Tibial nerve (tissue), 4 donors: ENCODE results near the gene SLC19A2.

Experiments used
- EP300 ChIP-seq, 2 donors: sonication (generic); formaldehyde crosslinking; IDR thresholded peaks; one replicate each; pipeline ENCODE4 v1.6.1; 2017; ENCODE audit warnings: antibody characterized with exemption in 2 of 2, mild to moderate bottlenecking in 1 of 2
- POLR2A ChIP-seq, 2 donors: fragments of 450-650 bp; IDR thresholded peaks; one replicate each; pipeline ENCODE4 v1.6.1; 2017; ENCODE audit warnings: antibody characterized with exemption in 2 of 2, mild to moderate bottlenecking in 2 of 2, moderate library complexity in 2 of 2
- TF ChIP-seq, protein P1 (sequence below), 5 experiments: fragments of 200-600 bp in 3 of 5; fragments of 450-650 bp in 2 of 5; sonication (generic) in 3 of 5; IDR thresholded peaks; one replicate each; pipeline ENCODE4 v1.5.1; 2016 to 2019; ENCODE audit warnings: antibody characterized with exemption in 5 of 5, mild to moderate bottlenecking in 3 of 5, moderate library complexity in 2 of 5

DNA sequence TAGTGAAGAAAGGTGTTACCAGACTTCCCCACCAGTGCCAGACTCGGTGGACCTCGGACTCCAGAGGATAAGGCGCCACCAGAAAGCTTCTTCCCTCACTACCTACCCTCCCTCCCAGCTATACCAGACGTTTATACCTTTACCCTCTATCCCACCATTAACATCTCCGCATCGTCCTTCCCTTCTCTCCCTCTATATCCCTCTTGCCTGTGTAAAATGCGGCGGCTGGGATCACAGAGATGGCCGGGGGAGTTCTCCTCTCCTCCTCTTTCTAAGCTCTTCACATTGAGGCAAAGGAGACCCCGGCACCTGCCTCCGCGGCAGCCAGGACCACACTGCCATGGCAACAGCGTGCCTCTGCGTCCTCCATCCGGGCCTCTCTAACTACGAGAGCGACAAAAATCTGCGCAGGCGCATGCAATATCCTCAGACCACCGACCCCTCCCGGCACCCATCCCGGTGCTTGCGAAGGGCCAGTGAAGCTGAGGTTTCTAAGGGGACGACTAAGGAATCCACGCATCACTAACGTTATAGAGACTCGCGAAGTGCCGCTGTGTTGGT is 58.6 kb downstream of the SLC19A2 start, which contains the start of gene CCDC181:
- TF ChIP-seq EP300 (IDR thresholded peaks at IDR 0.05) (peak in 1 of 2 donors; percentile 35), POLR2A (IDR thresholded peaks at IDR 0.05) (no peak)
- TF ChIP-seq, protein P1, sequence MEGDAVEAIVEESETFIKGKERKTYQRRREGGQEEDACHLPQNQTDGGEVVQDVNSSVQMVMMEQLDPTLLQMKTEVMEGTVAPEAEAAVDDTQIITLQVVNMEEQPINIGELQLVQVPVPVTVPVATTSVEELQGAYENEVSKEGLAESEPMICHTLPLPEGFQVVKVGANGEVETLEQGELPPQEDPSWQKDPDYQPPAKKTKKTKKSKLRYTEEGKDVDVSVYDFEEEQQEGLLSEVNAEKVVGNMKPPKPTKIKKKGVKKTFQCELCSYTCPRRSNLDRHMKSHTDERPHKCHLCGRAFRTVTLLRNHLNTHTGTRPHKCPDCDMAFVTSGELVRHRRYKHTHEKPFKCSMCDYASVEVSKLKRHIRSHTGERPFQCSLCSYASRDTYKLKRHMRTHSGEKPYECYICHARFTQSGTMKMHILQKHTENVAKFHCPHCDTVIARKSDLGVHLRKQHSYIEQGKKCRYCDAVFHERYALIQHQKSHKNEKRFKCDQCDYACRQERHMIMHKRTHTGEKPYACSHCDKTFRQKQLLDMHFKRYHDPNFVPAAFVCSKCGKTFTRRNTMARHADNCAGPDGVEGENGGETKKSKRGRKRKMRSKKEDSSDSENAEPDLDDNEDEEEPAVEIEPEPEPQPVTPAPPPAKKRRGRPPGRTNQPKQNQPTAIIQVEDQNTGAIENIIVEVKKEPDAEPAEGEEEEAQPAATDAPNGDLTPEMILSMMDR (IDR thresholded peaks at IDR 0.05) = no peak
